Stomach (tissue), 4 donors: ENCODE results near the gene RAB5B.
"Not testable (repeated sequence)": the region's sequence is repeated elsewhere in the genome, so short reads cannot be mapped to it uniquely, and the experiment has no call there.

ENCODE experiments used
- EP300 ChIP-seq: sonication (generic); formaldehyde crosslinking; IDR thresholded peaks from one replicate; pipeline ENCODE4 v1.6.1; 2017; ENCODE audit warnings: antibody characterized with exemption
- POLR2A ChIP-seq, 4 donors: fragments of 450-650 bp; IDR thresholded peaks; one replicate each; pipeline ENCODE4 v1.6.1; 2016; ENCODE audit warnings: antibody characterized with exemption in 4 of 4, control low read depth in 2 of 4, mild to moderate bottlenecking in 1 of 4, moderate library complexity in 1 of 4
- POLR2AphosphoS5 ChIP-seq, 3 donors: sonication (generic); formaldehyde crosslinking; IDR thresholded peaks; one replicate each; pipeline ENCODE4 v1.6.1; 2016; ENCODE audit warnings: antibody characterized with exemption in 3 of 3
- TF ChIP-seq, protein P1 (sequence below), 7 experiments: fragments of 450-650 bp in 4 of 7; fragments of 200-600 bp in 3 of 7; sonication (generic) in 3 of 7; IDR thresholded peaks; one replicate each; pipeline ENCODE4 v1.5.1; 2016 to 2019; ENCODE audit warnings: antibody characterized with exemption in 7 of 7, control low read depth in 2 of 7, mild to moderate bottlenecking in 1 of 7

GRCh38 chr12:56003376-56003775 is 29.5 kb downstream of the RAB5B start:
- TF ChIP-seq, protein P1, sequence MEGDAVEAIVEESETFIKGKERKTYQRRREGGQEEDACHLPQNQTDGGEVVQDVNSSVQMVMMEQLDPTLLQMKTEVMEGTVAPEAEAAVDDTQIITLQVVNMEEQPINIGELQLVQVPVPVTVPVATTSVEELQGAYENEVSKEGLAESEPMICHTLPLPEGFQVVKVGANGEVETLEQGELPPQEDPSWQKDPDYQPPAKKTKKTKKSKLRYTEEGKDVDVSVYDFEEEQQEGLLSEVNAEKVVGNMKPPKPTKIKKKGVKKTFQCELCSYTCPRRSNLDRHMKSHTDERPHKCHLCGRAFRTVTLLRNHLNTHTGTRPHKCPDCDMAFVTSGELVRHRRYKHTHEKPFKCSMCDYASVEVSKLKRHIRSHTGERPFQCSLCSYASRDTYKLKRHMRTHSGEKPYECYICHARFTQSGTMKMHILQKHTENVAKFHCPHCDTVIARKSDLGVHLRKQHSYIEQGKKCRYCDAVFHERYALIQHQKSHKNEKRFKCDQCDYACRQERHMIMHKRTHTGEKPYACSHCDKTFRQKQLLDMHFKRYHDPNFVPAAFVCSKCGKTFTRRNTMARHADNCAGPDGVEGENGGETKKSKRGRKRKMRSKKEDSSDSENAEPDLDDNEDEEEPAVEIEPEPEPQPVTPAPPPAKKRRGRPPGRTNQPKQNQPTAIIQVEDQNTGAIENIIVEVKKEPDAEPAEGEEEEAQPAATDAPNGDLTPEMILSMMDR (IDR thresholded peaks at IDR 0.05), result not testable (repeated sequence)
- TF ChIP-seq POLR2A (IDR thresholded peaks at IDR 0.05); POLR2AphosphoS5 (IDR thresholded peaks at IDR 0.05); EP300: not testable (repeated sequence)
